Hematopoietic multipotent progenitor cell treated with erythropoietin and hydrocortisone succinate and interleukin-3 and kit ligand, for 15 days (in vitro differentiated cells): Measurements from ENCODE around the gene PDF.

Experiments
- DNase-seq: peaks from one replicate; pipeline ENCODE4 v3.0.0-alpha.2; 2015; ENCODE audit warnings: low spot score

Gene PDF

GRCh38 chr16:69277413-69277812, 53.0 kb downstream of the PDF start:
- DNase-seq: no peak
